ENCODE results near the gene H2AZ2.

- no peak for TF ChIP-seq BHLHE40 (IDR thresholded peaks at IDR 0.05; ENCODE audit: low read depth, low read length)
- TF ChIP-seq, protein P1, sequence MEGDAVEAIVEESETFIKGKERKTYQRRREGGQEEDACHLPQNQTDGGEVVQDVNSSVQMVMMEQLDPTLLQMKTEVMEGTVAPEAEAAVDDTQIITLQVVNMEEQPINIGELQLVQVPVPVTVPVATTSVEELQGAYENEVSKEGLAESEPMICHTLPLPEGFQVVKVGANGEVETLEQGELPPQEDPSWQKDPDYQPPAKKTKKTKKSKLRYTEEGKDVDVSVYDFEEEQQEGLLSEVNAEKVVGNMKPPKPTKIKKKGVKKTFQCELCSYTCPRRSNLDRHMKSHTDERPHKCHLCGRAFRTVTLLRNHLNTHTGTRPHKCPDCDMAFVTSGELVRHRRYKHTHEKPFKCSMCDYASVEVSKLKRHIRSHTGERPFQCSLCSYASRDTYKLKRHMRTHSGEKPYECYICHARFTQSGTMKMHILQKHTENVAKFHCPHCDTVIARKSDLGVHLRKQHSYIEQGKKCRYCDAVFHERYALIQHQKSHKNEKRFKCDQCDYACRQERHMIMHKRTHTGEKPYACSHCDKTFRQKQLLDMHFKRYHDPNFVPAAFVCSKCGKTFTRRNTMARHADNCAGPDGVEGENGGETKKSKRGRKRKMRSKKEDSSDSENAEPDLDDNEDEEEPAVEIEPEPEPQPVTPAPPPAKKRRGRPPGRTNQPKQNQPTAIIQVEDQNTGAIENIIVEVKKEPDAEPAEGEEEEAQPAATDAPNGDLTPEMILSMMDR (conservative IDR thresholded peaks at IDR 0.05; ENCODE audit: low read depth, low read length), result no peak
- no peak for TF ChIP-seq MAFK (IDR thresholded peaks at IDR 0.05; ENCODE audit: low read depth, low read length)
Observed at GRCh38 chr7:44787041-44787440, 60.8 kb downstream of the H2AZ2 start.
